GM19438 (cell line): ENCODE results near the gene PDZRN3.

Experiments
- ATAC-seq: cut with Tn5 transposase; IDR thresholded peaks from one replicate; pipeline ENCODE4 v1.9.1; 2021; ENCODE audit warnings: low read depth; ENCODE audit not compliant: unreplicated experiment

The PDZRN3 gene

GRCh38 chr3:73624017-73624820 is 522 bp downstream of the PDZRN3 start:
- no peak for ATAC-seq

DNA sequence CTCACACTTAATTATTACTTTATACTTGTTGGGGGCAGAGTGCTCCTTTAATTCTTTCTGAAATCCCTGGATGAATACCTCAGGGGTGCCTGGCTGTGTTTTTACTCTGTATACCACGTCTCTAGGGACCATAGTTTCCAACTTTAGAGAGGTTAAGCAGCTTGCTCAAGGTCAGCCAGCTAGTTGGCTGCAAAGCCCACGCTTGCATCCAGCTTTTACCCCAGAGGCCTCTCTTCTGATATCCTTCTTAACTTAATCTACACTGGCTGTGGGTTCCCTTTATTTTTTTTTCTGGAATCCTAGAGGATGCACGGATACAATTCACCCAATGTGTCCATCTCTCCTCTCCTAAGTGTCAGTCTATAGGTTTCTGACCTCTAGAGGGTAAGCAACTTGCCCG is 1.4 kb downstream of the PDZRN3 start:
- no peak for ATAC-seq

DNA sequence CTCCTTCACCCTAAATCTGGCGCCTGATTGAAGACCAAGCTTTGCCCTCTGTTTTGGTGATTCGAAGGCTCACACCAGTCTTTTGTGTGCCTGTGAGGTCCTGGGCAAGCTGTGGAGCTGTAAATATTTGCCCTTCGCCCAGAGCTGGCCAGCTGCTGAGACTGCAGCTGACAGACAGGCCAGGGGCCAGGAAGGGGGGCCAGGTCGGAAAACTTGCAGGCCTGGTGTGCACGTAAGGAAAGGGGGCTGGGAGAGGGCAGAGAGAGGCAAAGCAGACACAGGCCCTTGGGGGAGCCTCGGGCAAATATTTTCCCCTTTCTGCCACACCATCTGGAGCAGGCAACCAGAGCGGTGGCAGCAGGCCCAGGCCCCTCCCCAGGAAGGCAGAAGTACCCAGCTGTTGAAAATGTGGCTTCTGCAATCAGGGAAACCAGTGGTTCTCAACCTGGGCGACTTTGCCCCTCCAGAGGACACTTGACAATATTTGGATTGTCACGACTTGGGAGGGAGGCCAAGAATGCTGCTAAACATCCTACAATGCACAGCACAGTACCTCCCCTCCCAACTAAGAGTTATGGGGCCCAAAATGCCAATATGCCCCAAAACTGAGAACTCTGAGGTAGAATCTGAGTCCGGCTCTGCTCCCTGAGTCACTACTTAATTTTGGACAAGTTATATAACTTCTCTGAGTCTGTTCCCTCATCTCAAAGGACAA is 2.5 kb downstream of the PDZRN3 start:
- no peak for ATAC-seq

DNA sequence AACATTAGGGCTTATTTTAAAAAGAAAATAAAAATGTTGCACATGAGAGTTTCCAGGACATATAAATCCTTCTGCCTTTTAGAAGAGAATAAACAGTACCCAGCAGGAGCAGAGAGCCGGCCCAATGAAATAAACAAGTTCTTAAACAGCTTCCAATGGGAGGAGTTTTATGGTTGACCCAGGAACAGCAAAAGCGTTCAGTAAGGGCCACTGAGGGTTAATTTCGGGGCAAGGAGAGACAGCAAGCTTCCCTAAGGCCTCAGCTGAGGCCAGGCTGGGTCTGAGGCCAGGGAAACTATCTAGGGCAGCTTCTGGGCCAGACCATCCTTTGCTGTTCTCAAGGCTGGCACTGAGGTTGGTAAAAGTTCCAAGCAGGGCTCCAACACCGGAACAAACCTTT is 3.4 kb downstream of the PDZRN3 start:
- ATAC-seq: no peak

GRCh38 chr3:73618461-73618860 is 6.3 kb downstream of the PDZRN3 start:
- ATAC-seq: no peak

DNA sequence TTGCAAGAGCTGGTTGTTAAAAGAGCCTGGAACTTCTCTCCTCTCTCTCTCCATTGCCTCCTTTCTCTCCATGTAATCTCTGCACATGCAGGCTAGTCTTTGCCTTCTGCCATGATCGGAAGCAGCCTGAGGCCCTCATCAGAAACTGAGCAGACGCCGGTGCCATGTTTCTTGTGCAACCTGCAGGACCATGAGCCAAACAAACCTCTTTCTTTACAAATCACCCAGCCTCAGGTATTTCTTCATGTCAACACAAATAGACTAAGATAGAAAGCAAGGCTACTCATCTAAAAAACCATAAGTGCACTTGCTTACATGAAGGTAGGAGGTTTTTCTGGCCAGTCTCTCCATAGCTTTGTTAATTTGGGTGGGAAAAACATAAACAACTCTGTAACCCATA is 8.7 kb downstream of the PDZRN3 start:
- no peak for ATAC-seq

GRCh38 chr3:73614419-73614818 is 10.3 kb downstream of the PDZRN3 start:
- no peak for ATAC-seq

- ATAC-seq: no peak
Measured at GRCh38 chr3:73611176-73611575, 13.6 kb downstream of the PDZRN3 start.

GRCh38 chr3:73610493-73610892 is 14.2 kb downstream of the PDZRN3 start:
- no peak for ATAC-seq

DNA sequence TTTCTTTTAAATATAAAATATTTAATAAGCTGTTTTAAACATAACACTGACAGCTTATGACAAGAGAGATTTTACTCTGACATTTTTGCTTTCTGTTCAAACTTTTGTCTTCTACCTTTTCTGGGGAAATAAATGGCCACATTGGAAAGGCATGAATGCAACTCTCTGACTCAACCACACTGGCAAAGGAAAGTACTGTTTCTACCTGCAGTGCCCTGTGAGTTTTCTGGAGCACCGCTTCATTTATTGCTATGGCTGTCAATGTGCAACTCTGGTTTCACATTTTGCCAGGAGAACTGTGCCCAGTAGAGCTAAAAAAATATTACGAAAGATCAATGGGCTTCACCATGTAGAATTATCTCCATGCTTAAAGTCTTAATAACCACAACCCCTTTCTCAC is 15.1 kb downstream of the PDZRN3 start:
- no peak for ATAC-seq

GRCh38 chr3:73609315-73609641 is 15.5 kb downstream of the PDZRN3 start:
- ATAC-seq: no peak

DNA sequence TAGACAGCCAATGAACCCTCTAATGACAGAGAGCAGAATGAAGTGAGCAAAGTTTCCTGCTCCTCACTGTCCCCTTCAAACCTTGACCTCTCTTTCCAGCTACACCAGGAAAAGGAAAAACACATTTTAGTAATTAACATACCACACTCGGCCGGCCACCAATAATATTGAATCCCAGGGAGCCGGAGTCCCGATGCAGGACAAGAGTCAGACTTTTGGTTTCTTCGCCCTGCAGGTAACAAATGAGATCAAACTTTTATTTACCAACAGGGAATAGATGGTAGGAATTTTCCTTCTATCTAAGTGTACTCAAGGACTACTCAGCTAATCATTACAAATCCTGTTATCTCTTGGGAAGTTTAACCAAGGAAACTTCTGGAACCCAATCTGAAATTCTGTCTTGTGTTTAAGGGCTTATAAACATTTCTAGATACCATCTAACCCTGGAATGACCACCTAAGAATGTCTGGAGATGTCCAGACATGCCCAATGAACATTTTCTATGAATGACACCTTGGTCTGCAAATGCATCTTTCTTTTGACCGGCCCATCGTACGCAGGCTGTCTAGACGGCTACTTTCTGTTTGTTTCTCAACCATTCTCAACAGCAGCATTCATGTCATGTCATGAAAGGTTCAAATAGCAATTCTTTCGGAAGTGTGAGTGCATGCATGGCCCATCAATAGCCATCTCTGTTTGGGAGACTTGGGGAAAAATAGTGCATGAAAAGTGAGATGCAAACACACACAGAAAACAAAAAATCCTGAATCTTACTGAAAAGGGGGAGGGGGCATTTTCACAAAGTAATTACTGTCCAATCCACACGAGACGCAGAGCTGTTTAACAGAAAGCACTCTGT is 16.1 kb downstream of the PDZRN3 start:
- no peak for ATAC-seq

GRCh38 chr3:73605861-73606260 is 18.9 kb downstream of the PDZRN3 start:
- ATAC-seq: no peak

GRCh38 chr3:73605412-73605811 is 19.3 kb downstream of the PDZRN3 start:
- ATAC-seq: no peak

DNA sequence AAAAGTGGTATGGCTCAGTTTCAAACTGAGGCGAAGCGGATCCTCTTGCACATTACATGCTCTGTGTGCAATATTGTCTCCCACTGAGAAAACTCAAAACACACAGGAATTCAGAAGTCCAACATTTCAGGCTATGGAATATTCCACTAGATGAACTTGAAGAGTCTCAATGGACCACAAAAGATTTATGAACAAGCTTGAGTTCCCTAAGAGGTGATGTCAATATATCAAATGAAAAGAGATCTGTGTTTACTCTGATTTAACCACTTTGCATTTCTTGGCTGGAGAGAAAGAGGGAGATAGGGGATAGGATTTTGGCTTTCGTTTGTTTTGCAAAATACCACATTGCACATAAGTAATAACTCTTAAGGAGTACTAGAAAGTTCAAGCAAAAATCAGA is 20.3 kb downstream of the PDZRN3 start:
- no peak for ATAC-seq

- no peak for ATAC-seq
Measured at GRCh38 chr3:73603762-73604171, 21.0 kb downstream of the PDZRN3 start.

GRCh38 chr3:73602170-73602569 is 22.6 kb downstream of the PDZRN3 start:
- no peak for ATAC-seq

DNA sequence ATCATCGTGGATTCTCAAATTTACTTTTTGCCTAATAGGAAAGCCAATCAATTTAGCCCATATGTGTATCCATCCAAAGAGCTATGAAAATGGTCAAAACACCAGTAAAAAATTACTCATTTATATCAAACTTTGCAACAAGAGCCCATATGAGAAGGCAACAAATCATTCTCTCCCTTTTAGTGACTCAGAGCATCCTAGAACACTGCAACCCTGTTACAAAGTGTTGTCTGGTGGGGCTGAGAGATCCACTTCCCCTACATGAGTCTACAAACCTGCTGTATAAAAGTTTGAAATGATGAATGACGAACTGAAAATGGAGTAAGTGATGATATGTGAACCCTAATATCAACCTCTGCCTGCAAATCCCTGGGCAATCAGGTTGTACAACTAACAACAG is 23.3 kb downstream of the PDZRN3 start:
- ATAC-seq: no peak

DNA sequence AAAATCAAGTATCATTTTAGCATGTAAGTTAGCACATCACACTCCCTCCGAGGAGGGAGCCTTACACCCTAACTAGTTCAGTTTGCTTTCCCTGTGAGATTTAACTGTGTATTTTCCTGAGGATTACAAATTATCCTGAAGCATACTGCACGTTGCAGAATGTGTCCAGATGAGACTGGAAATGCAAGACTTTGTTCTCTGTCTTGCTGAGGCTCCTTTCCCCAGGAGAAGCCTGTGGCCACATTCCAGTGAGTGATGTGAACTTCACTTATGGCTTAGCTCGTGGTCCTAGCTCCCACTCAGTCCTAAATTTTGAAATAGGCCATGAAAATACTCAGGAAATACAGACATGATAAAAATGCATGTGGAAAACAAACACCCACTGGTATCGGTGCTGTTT is 23.7 kb downstream of the PDZRN3 start:
- ATAC-seq: no peak

DNA sequence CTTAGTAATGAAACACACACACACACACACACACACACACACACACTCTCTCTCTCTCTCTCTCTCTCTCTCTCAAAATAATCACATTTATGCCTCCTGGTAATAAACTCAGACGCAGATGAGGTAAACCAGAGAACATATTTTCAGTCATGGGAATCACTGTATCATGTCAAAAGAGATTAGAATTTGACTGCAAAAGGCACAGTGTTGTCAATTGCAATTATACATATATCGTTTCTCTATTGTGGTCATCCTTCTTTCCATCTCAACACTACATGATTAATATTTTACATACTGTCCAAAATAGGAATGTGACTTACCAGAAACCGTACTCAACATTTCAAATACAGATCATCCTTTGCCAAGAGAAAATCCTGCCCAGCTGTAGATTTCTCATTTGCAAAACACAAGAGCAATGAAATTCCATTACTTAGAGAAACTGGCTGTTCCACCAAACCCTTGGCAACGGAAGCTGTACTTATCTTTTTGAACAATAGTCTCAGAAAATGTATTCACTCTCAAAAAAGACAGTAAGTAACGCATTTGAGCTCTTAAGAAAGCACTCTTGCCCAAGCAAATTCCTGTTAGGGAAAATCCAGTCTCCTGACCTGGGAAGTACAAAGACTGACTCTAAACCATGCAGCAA is 24.3 kb downstream of the PDZRN3 start:
- ATAC-seq: no peak

DNA sequence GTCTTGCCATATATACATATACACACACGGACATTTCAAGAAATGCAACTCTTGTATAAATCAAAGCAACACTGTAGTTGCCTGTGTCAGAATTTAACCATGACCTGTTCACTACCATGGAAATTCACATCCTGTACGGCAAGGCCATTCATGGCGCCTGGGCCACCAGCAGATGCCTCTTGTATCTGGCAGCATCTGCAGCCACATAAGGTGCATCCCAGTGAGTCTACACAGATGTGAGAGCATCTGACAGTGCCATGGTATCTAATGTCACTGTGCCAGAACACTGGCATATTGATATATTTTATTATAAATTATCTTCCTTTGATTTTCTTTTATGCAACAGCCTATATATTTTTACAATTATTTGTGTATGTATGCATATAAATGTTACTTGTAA is 25.1 kb downstream of the PDZRN3 start:
- ATAC-seq: no peak
